HG03354 (cell line): ENCODE data around the gene PLCB1.
A peak's percentile ranks its signal among the peaks of the same experiment; 100 is the strongest.

Experiments
- ATAC-seq: cut with Tn5 transposase; IDR thresholded peaks from one replicate; pipeline ENCODE4 v1.9.1; 2021; ENCODE audit warnings: mild to moderate bottlenecking; ENCODE audit not compliant: unreplicated experiment, poor library complexity, severe bottlenecking

Gene PLCB1

DNA sequence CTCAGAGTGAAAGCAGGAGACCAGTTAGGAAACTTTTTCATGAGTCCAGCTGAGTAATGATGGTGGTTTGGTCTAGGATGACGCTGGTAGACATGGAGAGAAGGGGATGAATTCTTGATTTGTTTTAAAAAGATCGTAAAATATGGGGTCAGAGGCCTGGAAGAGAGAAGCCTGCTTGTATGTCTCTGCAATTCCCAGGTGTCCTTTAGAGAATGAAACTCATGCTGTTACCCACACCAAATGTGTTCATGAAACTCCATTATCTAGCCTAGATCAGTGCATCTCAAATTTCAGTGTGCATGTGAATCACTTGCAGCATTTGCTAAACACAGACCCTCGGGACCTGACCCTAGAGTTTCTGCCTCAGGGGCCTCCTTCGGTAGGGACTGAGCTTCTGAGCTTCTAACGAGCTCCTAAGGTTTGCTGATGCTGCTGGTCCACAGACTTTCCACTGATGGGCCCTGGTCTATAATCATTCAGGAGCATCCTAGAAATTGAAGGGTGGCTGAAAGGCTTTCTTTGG is 634.9 kb downstream of the PLCB1 start:
- no peak for ATAC-seq

DNA sequence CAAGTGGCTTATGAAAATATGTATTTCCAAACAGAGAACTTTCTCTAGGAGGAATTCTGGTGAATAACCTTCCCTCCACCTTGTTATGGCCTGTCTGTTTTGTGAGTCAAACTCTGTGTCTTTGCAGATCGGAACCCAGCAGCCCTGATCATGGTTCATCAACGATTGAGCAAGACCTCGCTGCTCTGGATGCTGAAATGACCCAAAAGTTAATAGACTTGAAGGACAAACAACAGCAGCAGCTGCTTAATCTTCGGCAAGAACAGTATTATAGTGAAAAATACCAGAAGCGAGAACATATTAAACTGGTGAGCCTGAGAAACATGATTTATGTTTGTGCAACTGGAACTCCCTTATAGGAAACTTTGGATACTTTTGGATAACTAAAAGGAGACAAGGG is 642.3 kb downstream of the PLCB1 start:
- ATAC-seq: no peak

DNA sequence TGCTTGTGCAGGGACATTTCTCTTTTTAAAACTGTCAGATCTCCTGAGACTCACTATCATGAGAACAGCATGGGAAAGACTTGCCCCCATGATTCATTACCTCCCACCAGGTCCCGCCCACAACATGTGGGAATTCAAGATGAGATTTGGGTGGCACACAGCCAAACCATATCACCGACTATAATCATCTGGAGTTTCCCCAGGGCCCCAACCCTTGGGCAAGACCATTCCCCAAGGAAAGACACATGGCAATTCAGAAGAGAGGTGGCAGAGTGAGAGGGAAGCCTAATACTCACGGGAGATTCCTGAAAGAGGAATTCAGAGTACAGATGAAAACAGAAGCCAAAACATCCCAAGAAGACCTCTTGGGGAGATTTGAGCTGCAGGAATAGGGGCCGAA is 645.8 kb downstream of the PLCB1 start:
- no peak for ATAC-seq

DNA sequence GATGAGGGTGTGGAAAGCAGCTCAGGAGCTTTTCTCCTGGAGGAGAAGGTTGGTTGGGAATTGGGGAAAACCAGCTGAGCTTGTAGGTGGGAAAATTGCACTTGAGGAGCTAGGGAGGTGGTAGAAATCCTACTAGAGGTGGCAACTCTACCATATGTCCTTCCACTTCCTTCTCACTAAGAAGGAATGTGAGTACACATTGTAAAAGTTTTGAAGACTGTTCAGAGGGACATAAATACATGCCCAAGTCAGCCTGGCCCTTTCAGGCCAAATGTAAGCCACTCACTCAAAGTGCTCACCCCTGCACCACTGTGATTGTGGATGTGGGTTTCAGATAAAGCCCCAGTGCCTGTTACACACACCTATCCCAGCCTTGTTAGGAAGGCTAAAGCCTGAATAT is 646.3 kb downstream of the PLCB1 start:
- no peak for ATAC-seq

DNA sequence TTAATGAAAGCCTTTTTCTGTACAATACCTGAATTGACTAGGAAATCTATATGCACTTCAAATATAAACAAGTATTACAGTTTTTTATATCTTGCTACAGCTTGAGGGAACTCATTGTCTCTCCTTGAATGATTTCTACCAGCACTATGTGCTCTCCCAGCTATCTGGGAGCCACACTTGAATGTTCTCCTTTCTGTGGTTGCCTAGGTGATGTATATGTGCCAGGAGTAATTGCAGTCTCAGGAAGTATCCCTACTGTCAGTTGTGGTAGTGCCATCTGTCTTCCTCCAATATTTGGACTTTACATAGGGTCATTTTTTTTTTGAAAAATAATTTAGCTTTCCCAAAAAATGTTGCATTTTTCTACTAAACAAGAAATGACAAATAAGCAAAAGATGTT is 648.8 kb downstream of the PLCB1 start:
- ATAC-seq: no peak

DNA sequence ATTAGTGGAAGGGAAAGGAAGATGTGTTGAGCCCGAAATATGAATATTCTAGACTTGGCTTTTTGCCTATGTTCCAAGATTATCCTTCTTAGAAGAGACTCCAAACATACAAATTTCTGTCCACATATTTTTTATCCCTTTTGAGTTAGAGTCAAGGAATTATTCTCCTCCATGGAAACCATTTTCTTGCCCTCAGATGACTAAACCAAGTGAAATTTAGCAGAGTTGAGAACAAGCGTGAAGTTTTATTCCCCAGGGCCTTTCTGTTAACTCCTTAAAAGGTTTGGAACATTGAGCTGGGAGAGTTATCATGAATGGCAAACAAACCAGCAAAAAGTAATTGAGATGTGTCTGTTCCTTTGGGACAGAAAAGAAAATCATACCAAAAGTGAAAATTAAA is 650.7 kb downstream of the PLCB1 start:
- ATAC-seq: no peak

DNA sequence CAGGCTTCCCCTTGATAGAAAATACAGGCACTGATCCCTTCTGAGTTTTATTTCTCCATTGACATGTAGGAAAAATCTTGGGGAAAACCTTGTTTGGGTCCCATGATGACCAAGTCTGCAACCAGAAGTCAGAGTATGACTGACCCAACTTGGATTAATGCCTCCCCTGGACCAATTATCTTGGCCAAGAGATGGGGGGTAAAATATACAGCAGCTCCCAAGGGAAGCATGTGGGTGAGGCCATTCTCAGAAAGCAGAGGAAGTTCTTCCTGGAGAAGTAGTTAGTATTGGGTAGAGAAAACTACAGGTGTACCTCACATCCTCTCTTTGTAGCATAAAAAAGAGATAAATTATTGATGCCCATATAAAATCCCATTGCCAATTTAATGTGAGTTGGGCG is 651.7 kb downstream of the PLCB1 start:
- ATAC-seq: no peak

DNA sequence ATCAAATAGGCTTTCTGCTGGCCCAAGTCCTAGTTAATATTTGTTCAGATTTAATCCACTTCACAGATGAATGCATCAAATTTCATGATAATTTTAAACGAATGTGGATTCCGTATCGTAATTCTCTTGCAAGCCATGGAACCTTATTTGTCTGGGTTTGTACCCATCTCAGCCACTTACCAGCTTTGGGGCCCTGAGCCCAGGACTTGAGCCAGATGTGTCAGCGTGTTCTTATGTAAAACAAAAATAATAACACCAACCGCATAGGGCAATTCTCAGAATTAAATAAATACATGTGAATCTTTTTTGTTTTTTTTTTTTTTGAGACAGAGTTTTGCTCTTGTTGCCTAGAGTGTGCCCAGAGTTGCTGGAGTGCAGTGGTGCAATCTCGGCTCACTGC is 654.3 kb downstream of the PLCB1 start:
- ATAC-seq: no peak

DNA sequence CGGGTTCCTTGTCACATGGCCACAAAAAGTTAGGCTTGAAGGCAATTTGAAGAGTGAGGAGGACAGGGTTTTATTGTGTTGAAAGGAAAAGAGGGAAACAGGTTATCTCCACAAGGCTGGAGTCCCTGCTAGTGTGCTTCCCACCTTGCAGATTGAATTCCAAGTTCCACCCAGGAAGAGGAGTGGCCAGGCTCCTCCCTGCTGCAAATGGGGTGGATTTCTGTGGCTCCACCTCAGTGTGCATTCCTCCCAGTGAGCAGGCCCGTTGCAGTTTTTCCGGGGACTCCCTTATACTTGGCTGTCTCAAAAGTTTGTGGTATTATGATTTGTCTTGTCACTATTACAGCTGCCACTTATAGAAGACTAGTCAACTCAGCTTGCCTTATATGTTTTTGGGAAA is 655.0 kb downstream of the PLCB1 start:
- ATAC-seq: no peak

DNA sequence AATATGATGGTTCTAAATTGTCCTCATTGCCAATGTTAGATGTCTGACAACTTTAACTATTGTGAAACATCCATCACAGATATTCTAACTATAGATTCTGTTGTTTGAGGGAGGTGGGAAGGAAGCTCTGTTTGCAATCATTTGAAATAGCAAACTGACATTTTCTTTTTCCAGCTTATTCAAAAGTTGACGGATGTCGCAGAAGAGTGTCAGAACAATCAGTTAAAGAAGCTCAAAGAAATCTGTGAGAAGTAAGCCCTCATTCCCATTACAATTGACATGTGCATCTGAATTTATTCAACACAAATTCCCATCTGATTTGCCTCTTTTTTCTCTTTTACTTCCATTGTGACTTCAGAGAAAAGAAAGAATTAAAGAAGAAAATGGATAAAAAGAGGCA is 656.2 kb downstream of the PLCB1 start:
- no peak for ATAC-seq

DNA sequence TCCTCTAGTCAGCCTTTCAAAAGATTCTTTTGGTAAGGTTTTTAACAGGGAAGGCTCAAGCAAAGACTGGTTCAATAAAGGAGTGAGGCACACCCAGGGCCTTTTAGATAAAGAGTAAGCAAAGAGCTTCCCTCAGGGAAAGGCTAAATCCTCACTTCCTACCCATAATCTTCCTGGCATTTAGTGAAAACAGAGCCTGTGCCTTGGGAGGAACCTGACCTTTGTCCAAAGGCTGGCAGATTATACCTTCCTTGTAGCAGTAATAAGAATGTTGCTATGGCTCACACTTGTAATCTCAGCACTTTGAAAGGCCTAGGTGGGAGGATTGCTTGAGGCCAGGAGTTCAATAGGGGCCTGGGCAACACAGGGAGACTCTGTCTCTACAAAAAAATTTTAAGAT is 656.8 kb downstream of the PLCB1 start:
- ATAC-seq: no peak

DNA sequence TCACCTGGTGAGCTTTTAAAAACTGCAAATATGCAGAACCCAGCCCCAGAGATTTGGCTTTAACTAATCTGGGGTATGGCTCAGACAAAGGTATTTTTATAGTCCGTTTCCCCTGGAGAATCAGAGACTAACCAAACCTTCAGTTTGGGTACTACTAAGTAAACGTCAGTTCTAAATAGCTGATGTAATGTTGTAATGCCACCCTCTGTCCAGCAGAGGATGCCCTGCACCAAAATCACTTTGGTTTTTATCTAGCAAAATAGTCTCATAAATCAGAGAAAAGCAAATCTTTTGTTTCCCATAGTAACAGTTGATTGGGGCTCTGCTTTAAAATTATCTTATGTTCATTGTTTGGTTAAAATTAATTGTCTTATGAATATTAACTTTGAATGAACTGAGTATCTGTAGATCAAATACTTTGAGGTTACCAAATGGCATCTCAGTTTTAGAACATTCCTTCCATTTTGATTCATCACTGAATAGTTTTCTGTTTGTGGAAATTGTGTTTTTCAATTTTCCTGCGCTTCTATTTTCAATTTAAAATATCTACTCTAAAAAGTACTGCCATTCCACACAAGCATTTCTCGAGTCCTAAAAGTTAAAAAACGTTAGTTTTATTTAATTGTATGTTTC is 658.5 kb downstream of the PLCB1 start:
- ATAC-seq: peak; percentile 89

DNA sequence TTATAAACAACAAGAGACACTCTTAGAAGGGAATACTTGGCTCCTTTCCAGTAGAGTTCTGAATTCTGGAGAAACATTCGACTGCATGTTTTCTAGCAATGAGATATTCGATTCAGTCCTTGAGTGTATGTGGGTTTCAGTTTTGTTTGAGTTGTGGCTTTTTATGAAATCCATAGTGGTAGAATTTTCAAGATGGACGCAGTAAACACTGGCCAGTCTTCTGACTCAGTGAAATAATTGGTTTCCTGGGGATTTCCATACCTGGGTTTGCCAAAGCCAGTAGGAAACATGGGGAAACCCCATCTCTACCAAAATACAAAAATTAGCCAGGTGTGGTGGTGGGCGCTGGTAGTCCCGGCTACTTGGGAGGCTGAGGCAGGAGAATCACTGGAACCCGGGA is 663.3 kb downstream of the PLCB1 start:
- ATAC-seq: no peak

DNA sequence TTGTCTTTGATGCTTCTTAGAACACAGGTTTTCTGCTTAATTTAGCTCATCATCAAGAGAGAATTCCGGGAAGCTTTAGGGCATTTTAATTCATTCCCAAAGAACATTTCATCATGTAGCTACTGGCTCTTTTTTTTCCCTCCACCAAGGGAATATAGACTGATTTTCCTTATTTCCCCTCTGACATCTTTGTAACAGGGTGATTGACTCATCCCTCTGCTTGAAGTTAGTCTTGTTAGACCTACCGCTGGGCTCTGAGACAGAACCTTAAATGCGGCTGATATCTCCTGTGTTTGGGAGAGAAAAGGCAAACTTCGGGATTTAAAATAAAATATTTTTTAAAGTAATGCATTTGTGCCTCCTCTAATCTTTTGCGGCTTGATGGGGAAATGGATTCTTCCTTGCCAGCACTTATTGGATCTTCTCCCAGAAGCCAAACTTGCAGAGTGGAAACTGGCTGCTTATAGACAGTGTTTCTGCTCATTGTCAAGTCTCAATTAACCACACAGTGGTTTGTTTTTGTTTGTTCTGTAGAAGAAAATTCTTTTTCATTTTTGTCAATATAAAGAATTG is 664.1 kb downstream of the PLCB1 start:
- no peak for ATAC-seq

DNA sequence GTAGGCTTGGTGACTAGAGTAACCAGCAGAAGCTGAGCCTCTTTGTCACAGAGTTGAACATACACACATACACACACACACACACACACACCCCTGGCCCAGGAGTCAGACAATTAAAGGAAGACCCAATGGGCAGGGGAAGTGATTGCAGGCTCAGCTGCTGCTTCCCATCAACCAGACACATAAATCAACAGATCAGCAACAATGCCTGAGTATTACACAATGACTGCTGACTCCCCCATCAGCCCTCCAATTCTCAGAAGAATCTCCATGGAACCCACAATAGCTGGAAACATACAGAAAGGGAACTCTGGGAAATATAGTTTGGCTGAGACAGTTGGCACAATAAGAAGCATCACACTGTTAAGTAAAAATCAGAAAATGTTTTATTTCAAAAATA is 666.4 kb downstream of the PLCB1 start:
- ATAC-seq: no peak

DNA sequence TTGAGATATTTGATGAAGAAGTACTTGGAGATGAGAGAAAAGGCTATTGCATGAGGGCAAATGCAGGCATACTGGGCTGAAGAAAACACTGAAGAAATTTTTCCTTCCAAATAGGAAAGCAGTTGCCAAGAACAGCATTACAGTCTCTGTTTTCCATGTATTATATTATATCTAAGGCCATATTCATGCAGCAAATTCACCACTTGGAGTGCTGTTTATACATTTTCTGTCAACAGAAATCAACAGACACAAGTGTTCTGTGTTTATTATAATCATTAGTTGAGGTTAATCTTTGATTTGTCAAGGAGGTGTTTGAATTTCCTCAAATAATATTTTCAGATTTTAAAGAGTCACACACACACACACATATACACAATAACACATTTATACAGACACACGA is 668.0 kb downstream of the PLCB1 start:
- ATAC-seq: no peak

DNA sequence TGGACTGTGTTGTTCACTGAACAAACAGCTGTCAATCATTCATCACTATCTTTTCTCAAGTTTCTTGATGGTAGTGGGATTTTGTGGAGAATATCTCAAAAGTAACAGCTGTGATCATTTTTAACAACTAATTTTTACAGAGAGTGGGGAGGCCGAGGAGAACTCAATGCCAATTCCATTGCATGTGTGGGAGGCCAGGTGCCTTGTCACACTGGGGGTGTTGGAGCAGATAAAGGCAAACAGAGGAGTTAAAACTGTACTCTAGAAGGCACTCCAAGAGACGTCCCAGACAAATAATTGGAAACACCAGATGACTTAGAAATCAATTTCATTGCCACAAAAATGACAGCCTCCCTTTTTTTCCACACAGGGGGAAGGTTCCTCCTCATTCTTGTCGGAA is 669.6 kb downstream of the PLCB1 start:
- ATAC-seq: no peak

DNA sequence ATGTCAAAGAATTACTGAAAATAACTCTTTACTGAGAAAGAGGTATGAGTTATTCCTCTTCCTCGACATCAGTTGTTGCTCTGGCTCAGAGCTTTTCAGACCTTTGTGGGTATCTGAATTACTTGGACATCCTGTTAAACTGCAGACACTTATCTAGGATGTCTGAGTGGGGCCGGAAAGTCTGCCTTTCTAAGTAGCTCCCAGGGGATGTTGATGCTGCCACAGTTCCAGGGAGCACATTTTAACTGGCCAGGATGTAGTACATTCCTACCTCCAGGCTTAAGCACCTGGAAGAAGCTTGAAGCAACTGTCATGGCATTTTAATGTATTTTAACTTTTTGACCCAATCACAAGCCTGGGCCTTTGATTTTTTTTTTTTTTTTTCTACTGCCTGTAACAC is 671.0 kb downstream of the PLCB1 start:
- ATAC-seq: no peak

DNA sequence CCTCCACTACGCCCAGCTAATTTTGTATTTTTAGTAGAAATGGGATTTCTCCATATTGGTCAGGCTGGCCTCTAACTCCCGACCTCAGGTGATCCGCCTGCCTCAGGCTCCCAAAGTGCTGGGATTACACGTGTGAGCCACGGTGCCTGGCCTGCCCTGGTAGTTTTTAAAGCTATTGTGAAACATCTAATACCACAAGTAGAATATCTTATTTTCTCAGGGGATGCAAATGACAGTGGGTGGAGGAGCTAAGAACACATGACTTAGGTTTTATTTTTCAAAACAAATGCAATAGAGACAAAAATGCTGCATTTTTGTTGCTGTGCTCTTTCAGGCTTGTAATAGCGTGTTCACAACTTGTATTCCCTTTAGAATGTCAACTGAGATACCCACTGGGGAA is 671.9 kb downstream of the PLCB1 start:
- no peak for ATAC-seq

DNA sequence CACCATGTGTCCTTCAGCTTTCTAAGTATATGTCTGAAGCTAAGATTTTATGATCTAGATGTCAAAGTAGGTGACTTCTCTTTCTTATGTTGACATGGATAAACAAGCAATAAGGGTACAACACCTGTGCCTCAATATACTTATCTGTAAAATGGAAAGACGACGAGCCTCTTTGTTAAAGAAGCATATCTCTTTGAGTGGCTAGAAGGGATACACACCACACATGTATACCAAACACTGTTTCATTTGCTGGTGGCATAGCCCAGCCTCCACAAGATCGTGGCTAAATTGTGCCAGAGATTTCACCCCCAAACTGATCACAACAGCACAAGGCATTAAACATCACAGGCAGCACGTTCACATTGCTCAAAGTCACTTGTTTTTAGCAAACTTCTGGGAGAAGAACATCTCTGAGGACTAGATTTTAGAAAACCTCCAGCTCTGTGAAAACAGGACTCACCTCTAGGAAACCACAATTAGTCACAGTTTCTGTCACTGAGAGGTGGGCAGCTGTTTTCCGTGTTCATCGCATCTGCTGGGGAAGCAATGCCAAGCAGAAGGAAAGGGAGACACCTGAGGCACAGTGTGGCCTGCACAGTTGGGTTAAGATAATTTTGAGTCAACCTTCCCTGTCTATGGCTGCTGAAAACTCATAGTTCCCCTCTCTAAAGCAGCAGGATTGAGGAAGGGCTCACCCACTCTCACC is 673.8 kb downstream of the PLCB1 start:
- ATAC-seq: peak; percentile 56

DNA sequence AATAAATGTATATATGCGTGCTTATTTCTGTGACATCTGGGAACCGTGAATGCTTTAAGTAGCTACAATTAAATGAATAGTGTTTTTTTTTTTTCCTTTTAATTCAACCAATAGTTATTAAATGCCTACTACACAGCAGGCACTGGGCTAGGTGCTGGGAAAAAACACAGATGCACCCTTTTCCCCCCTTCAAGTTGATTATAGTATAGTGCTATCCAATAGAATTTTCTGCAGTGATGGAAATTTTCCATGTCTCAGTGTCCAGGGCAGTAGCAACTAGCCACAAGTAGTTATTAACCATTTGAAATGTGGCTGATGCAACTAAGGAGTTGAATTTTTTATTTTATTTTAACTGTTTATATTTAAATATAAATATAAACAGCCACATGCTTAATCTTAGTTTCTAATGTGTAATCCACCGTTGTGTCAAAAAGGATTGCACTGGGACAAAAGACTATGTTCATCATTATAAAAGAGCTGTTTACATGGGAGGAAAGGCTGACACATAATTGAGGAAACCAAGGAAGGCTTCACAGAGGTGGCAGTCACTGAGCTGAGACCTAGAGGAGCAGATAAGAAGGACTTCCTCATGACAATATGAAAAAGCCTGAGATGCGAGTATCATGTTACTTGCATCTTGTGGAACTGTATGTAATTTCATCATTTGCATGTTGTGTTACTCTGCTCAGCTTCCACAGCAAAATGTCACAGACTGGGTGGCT is 675.6 kb downstream of the PLCB1 start:
- no peak for ATAC-seq
